HG02870 (cell line): ENCODE results near the gene NACC2.
"Not testable (repeated sequence)": the region's sequence is repeated elsewhere in the genome, so short reads cannot be mapped to it uniquely, and the experiment has no call there.

ENCODE experiments used
- ATAC-seq: cut with Tn5 transposase; IDR thresholded peaks from one replicate; pipeline ENCODE4 v1.9.1; 2021; ENCODE audit warnings: mild to moderate bottlenecking, moderate library complexity; ENCODE audit not compliant: unreplicated experiment

Gene NACC2

GRCh38 chr9:136083558-136084062 lies 11.5 kb downstream of the NACC2 start:
- no peak for ATAC-seq

- no peak for ATAC-seq
These were observed 12.4 kb downstream of the NACC2 start for GRCh38 chr9:136082496-136083361.

- ATAC-seq, result no peak
These were observed 13.1 kb downstream of the NACC2 start for GRCh38 chr9:136081826-136082495.

GRCh38 chr9:136081113-136081825 lies 13.8 kb downstream of the NACC2 start:
- ATAC-seq, result no peak

GRCh38 chr9:136080716-136081112 lies 14.4 kb downstream of the NACC2 start:
- no peak for ATAC-seq

GRCh38 chr9:136079916-136080246 lies 15.2 kb downstream of the NACC2 start:
- ATAC-seq, result no peak

GRCh38 chr9:136079211-136079915 lies 15.7 kb downstream of the NACC2 start:
- no peak for ATAC-seq

GRCh38 chr9:136078498-136079011 lies 16.5 kb downstream of the NACC2 start:
- ATAC-seq, result no peak

GRCh38 chr9:136078024-136078423 lies 17.1 kb downstream of the NACC2 start:
- no peak for ATAC-seq

GRCh38 chr9:136077491-136077890 lies 17.6 kb downstream of the NACC2 start:
- no peak for ATAC-seq

- ATAC-seq, result no peak
These were observed 19.0 kb downstream of the NACC2 start for GRCh38 chr9:136075881-136076678.

- ATAC-seq, result no peak
These were observed 19.8 kb downstream of the NACC2 start for GRCh38 chr9:136075134-136075841.

- no peak for ATAC-seq
These were observed 20.4 kb downstream of the NACC2 start for GRCh38 chr9:136074706-136075105.

- no peak for ATAC-seq
These were observed 32.2 kb downstream of the NACC2 start for GRCh38 chr9:136062657-136063439.

- ATAC-seq, result not testable (repeated sequence)
These were observed 33.2 kb downstream of the NACC2 start for GRCh38 chr9:136061916-136062315.

- ATAC-seq, result no peak
These were observed 33.7 kb downstream of the NACC2 start for GRCh38 chr9:136061405-136061804.

- no peak for ATAC-seq
These were observed 34.3 kb downstream of the NACC2 start for GRCh38 chr9:136060671-136061371.
